Keratinocyte (primary cell): ENCODE measurements around the gene B3GLCT. TPM values are rescaled to one million over a fixed set of nuclear protein-coding genes. Genes with fewer than 3 reads are reported as not detected.

Experiments
- DNase-seq: peaks from one replicate; pipeline ENCODE4 v3.0.0-alpha.2; 2011; ENCODE audit warnings: low read depth, missing footprints, low spot score
- FAIRE-seq: peaks from 2 replicates; lab custom pipeline; 2011; peaks lifted over from hg19 to GRCh38; lab: Jason Lieb, UNC
- H2AFZ ChIP-seq: 2 replicates; pipeline ENCODE4 v1.6.0; 2012; ENCODE audit warnings: low read length, control low read depth, inconsistent platforms; ENCODE audit not compliant: control insufficient read depth
- H3K27ac ChIP-seq: 2 replicates; pipeline ENCODE4 v1.5.1; 2011; ENCODE audit warnings: low read length; ENCODE audit not compliant: control insufficient read depth, insufficient read depth
- H3K27me3 ChIP-seq: 3 replicates; pipeline ENCODE4 v1.6.0; 2011; ENCODE audit warnings: low read length; ENCODE audit not compliant: control insufficient read depth, insufficient read depth; ENCODE audit errors: extremely low read depth
- H3K36me3 ChIP-seq, 2 experiments: 2 replicates in 1 of 2; 3 replicates in 1 of 2; pipeline ENCODE4 v1.5.1; 2011; ENCODE audit warnings: low read length in 2 of 2, mild to moderate bottlenecking in 1 of 2; ENCODE audit not compliant: control insufficient read depth in 2 of 2, insufficient read depth in 2 of 2; ENCODE audit errors: extremely low read depth in 1 of 2
- H3K4me1 ChIP-seq: 3 replicates; pipeline ENCODE4 v1.5.1; 2011; ENCODE audit warnings: low read length; ENCODE audit not compliant: control insufficient read depth, insufficient read depth; ENCODE audit errors: extremely low read depth
- H3K4me2 ChIP-seq: 3 replicates; pipeline ENCODE4 v1.6.0; 2011; ENCODE audit warnings: low read depth, low read length; ENCODE audit not compliant: control insufficient read depth, insufficient read depth; ENCODE audit errors: extremely low read depth
- H3K4me3 ChIP-seq, 3 experiments: fragments of 200-600 bp in 1 of 3; sonication (generic) in 1 of 3; 2 replicates in 2 of 3; 3 replicates in 1 of 3; pipeline ENCODE4 v1.5.1; 2011 to 2016; ENCODE audit warnings: low read length in 3 of 3, mild to moderate bottlenecking in 3 of 3, control low read depth in 2 of 3, inconsistent platforms in 1 of 3, low read depth in 1 of 3, mixed read lengths in 1 of 3, mixed run types in 1 of 3, moderate library complexity in 1 of 3; ENCODE audit not compliant: control insufficient read depth in 2 of 3, insufficient read depth in 2 of 3; ENCODE audit errors: extremely low read depth in 1 of 3
- H3K79me2 ChIP-seq: 2 replicates; pipeline ENCODE4 v1.6.0; 2012; ENCODE audit warnings: low read length; ENCODE audit not compliant: control insufficient read depth, insufficient read depth
- H3K9ac ChIP-seq: 3 replicates; pipeline ENCODE4 v1.6.0; 2011; ENCODE audit warnings: low read length; ENCODE audit not compliant: control insufficient read depth, insufficient read depth; ENCODE audit errors: extremely low read depth
- H3K9me1 ChIP-seq: 3 replicates; pipeline ENCODE4 v1.6.0; 2011; ENCODE audit warnings: low read length; ENCODE audit not compliant: control insufficient read depth, insufficient read depth; ENCODE audit errors: extremely low read depth
- H3K9me3 ChIP-seq: 2 replicates; pipeline ENCODE4 v1.5.1; 2012; ENCODE audit warnings: low read depth, low read length; ENCODE audit not compliant: control insufficient read depth
- H4K20me1 ChIP-seq: 3 replicates; pipeline ENCODE4 v1.6.0; 2011; ENCODE audit warnings: low read length; ENCODE audit not compliant: control insufficient read depth, insufficient read depth; ENCODE audit errors: extremely low read depth
- EZH2 ChIP-seq: IDR thresholded peaks from one replicate; pipeline ENCODE4 v1.6.1; 2012; ENCODE audit warnings: inconsistent platforms, mild to moderate bottlenecking, low read length, moderate library complexity
- dilution Hi-C: fragments of 300-500 bp; cut with MboI; formaldehyde crosslinking; loops from one replicate; pipeline ENCODE4 v1.7.0; 2020; ENCODE audit warnings: low sequenced_read_pairs; ENCODE audit not compliant: extremely low pct_ligation_motif_present
- polyA plus RNA-seq, 5 experiments: library from polyadenylated mRNA; depleted of rRNA in 3 of 5; stranded (reverse) in 3 of 5; stranded (forward) in 1 of 5; unstranded in 1 of 5; fragments of >200 nt; gene quantifications; 1 replicate in 1 of 5; 2 replicates in 3 of 5; 3 replicates in 1 of 5; pipeline versions ENCODE4 v1.2.1 to v1.2.3, GENCODE V29; 2011 to 2012; ENCODE audit warnings: missing spikeins in 2 of 5, low read depth in 1 of 5, low replicate concordance in 1 of 5
- TF ChIP-seq, protein P1 (sequence below), 3 experiments: IDR thresholded peaks in 1 of 3; conservative IDR thresholded peaks in 1 of 3; optimal IDR thresholded peaks in 1 of 3; 2 replicates in 2 of 3; 3 replicates in 1 of 3; pipeline versions ENCODE3 to v1.5.1; 2011; ENCODE audit warnings: low read length in 3 of 3, mild to moderate bottlenecking in 3 of 3, moderate library complexity in 2 of 3, control low read depth in 1 of 3, inconsistent platforms in 1 of 3; ENCODE audit not compliant: insufficient read depth in 2 of 3; ENCODE audit errors: extremely low read depth in 1 of 3

Gene B3GLCT
- polyA plus RNA-seq, 1 donor (not counting 4 experiments of a cell fraction or from before 2014, with no cell fraction given) = 4.4 TPM

- Histone ChIP-seq H2AFZ (no peak overlapping the region), H3K9me1 (no peaks in the 10 kb centered on the region), H3K4me1 (no peaks in the 10 kb centered on the region), H3K36me3 (no peaks in the 10 kb centered on the region), H3K9ac (no peak overlapping the region), H3K27ac (no peak overlapping the region), H4K20me1 (no peaks in the 10 kb centered on the region), H3K79me2 (no peaks in the 10 kb centered on the region), H3K27me3 (no peaks in the 10 kb centered on the region), H3K4me3 (no peak overlapping the region), H3K9me3 (no peaks in the 10 kb centered on the region), H3K4me2 (no peak overlapping the region)
- DNase-seq (no peak), FAIRE-seq (no peak)
- TF ChIP-seq, protein P1, sequence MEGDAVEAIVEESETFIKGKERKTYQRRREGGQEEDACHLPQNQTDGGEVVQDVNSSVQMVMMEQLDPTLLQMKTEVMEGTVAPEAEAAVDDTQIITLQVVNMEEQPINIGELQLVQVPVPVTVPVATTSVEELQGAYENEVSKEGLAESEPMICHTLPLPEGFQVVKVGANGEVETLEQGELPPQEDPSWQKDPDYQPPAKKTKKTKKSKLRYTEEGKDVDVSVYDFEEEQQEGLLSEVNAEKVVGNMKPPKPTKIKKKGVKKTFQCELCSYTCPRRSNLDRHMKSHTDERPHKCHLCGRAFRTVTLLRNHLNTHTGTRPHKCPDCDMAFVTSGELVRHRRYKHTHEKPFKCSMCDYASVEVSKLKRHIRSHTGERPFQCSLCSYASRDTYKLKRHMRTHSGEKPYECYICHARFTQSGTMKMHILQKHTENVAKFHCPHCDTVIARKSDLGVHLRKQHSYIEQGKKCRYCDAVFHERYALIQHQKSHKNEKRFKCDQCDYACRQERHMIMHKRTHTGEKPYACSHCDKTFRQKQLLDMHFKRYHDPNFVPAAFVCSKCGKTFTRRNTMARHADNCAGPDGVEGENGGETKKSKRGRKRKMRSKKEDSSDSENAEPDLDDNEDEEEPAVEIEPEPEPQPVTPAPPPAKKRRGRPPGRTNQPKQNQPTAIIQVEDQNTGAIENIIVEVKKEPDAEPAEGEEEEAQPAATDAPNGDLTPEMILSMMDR (optimal IDR thresholded peaks at IDR 0.05 in 1 of 3, IDR thresholded peaks at IDR 0.05 in 1 of 3, conservative IDR thresholded peaks at IDR 0.05 in 1 of 3; ENCODE audit: extremely low read depth in 1 of 3, insufficient read depth in 2 of 3, low read length in 3 of 3) = no peak
- no peak for TF ChIP-seq EZH2
- dilution Hi-C loops = no loop called here
These were observed 23.4 kb downstream of the B3GLCT start for GRCh38 chr13:31223215-31223614.

- no peaks in the 10 kb centered on the region for H3K27me3 ChIP-seq
- H3K27ac ChIP-seq = no peak overlapping the region
These were observed 23.9 kb downstream of the B3GLCT start for GRCh38 chr13:31223640-31224039.

More at GRCh38 chr13:31223640-31224039, 23.9 kb downstream of the B3GLCT start:
- H3K9ac ChIP-seq = no peak overlapping the region
- H3K9me1 ChIP-seq = no peaks in the 10 kb centered on the region
- no peak for FAIRE-seq
- TF ChIP-seq EZH2 = no peak
- TF ChIP-seq, protein P1 (optimal IDR thresholded peaks at IDR 0.05 in 1 of 3, IDR thresholded peaks at IDR 0.05 in 1 of 3, conservative IDR thresholded peaks at IDR 0.05 in 1 of 3; ENCODE audit: extremely low read depth in 1 of 3, insufficient read depth in 2 of 3, low read length in 3 of 3) = no peak
- H3K79me2 ChIP-seq = no peaks in the 10 kb centered on the region
- no peak overlapping the region for H3K4me2 ChIP-seq
- H3K36me3 ChIP-seq = no peaks in the 10 kb centered on the region
- no peaks in the 10 kb centered on the region for H3K9me3 ChIP-seq
- no peak overlapping the region for H2AFZ ChIP-seq
- no peak for DNase-seq
- no peak overlapping the region for H3K4me3 ChIP-seq
- dilution Hi-C loops = no loop called here
- no peaks in the 10 kb centered on the region for H4K20me1 ChIP-seq
- no peaks in the 10 kb centered on the region for H3K4me1 ChIP-seq
